ENCODE measurements around the gene VMAC. TPM values are rescaled to one million over a fixed set of nuclear protein-coding genes. Genes with fewer than 3 reads are reported as not detected.
"Not testable (repeated sequence)": the region's sequence is repeated elsewhere in the genome, so short reads cannot be mapped to it uniquely, and the experiment has no call there.

Gene VMAC, protein sequence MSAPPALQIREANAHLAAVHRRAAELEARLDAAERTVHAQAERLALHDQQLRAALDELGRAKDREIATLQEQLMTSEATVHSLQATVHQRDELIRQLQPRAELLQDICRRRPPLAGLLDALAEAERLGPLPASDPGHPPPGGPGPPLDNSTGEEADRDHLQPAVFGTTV
- total RNA-seq (2021) (6.2 and 7.1 TPM in 2 replicates), Bru-seq, nascent RNA (percentile 55 among the genes with signal in this experiment), BruChase-seq, experiment 1, labeled RNA remaining after a 2-hour chase (percentile 64 among the genes with signal in this experiment), BruChase-seq, experiment 2, labeled RNA remaining after a 6-hour chase (percentile 78 among the genes with signal in this experiment)
- long read RNA-seq, transcript VMAC-201 (2 exons, 2,254 nt): major isoform, 5 of 5 reads
- long read RNA-seq, partial matches to known transcripts: 0 of 5 reads
- long read RNA-seq, other reads (novel, unspliced or antisense): 0 of 5 reads

DNA sequence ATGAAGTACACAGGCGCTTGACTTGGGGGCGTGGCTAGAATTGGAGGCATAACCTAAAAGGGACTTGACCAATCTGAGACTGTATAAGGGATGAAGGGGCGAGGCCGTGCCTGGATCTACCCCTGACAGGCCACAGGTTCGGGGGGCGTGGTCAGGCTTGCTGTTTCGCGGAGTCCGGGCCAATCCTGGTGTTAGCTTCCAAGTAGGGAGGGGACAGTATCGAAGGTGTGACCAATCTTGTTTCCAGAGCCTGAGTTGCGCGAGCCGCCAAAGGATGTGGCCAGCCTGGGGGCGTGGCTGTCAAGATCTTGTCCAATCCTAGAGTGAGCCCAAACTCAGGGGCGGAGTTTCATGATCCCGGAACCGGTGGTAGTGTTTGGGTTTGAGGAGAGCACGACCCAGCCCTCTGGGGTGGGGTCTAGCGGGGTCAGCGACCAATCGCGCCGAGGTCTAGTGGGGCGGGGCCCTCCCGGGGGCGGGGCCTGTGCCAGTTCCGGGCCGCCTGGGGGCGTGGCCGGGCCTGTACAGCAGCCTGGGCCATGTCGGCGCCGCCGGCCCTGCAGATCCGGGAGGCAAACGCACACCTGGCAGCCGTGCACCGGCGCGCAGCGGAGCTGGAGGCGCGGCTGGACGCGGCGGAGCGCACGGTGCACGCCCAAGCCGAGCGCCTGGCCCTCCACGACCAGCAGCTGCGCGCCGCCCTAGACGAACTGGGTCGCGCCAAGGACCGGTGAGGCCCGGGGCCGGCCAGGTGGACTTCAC, at the start of gene VMAC:
TSS of gene VMAC (plus strand) at position 521 of the 762 bp plus-strand sequence. CDS start at position 540, 19 bp downstream.
- Histone ChIP-seq H3K4me2 (peak within 1 kb of the TSS; percentile 79), H3K36me3 (ENCODE audit: low read depth) (no peaks in the 10 kb centered on the region), H3K9me2 (ENCODE audit: insufficient read depth) (no peaks in the 10 kb centered on the region), H4K20me1 (ENCODE audit: insufficient read depth) (peaks cover 15% of the 10 kb centered on the region; the same call in 1 of the 2 replicates), H3F3A (ENCODE audit: insufficient read depth, low read depth) (no peaks in the 10 kb centered on the region), H3K79me2 (ENCODE audit: low read depth) (peaks cover 39% of the 10 kb centered on the region), H3K4me1 (replicated peaks; ENCODE audit: insufficient read depth) (peaks cover 7% of the 10 kb centered on the region; the same call in 1 of the 2 replicates), H3K27me3 (ENCODE audit: insufficient read depth, low read depth) (no peaks in the 10 kb centered on the region), H3K9me3 (ENCODE audit: insufficient read depth, low read depth) (no peaks in the 10 kb centered on the region), H2AFZ (peak within 1 kb of the TSS; percentile 91), H3K27ac (peak within 1 kb of the TSS; percentile 89), H3K4me3 (peak within 1 kb of the TSS; percentile 97)
- ChIA-PET POLR2A (ENCODE audit: unreplicated experiment) (interaction anchor here (0.6 to 1.0 kb wide), 2 partner anchors 75 to 77 kb away, joined by 3 to 18 read pairs; no protein-coding TSS in a partner anchor), CTCF (interaction anchor here (0.9 to 1.9 kb wide), 3 partner anchors 64 to 215 kb away, joined by 4 to 13 read pairs (median 10); no protein-coding TSS in a partner anchor)
- TF ChIP-seq, protein P1, sequence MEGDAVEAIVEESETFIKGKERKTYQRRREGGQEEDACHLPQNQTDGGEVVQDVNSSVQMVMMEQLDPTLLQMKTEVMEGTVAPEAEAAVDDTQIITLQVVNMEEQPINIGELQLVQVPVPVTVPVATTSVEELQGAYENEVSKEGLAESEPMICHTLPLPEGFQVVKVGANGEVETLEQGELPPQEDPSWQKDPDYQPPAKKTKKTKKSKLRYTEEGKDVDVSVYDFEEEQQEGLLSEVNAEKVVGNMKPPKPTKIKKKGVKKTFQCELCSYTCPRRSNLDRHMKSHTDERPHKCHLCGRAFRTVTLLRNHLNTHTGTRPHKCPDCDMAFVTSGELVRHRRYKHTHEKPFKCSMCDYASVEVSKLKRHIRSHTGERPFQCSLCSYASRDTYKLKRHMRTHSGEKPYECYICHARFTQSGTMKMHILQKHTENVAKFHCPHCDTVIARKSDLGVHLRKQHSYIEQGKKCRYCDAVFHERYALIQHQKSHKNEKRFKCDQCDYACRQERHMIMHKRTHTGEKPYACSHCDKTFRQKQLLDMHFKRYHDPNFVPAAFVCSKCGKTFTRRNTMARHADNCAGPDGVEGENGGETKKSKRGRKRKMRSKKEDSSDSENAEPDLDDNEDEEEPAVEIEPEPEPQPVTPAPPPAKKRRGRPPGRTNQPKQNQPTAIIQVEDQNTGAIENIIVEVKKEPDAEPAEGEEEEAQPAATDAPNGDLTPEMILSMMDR (conservative IDR thresholded peaks at IDR 0.05): no peak
- TF ChIP-seq EZH2 (IDR thresholded peaks at IDR 0.05; ENCODE audit: low read depth): no peak
- intact Hi-C loops (cut with micrococcal nuclease; ENCODE audit: unreplicated experiment): loop anchor here (1.0 to 2.0 kb wide), 2 partner anchors 10 to 54 kb away; partner anchors contain the start of genes CAPS and FUT3
- DNase-seq: peak; percentile 98 to 99
- no TSS peak for BruUV-seq (replicated peaks)

DNA sequence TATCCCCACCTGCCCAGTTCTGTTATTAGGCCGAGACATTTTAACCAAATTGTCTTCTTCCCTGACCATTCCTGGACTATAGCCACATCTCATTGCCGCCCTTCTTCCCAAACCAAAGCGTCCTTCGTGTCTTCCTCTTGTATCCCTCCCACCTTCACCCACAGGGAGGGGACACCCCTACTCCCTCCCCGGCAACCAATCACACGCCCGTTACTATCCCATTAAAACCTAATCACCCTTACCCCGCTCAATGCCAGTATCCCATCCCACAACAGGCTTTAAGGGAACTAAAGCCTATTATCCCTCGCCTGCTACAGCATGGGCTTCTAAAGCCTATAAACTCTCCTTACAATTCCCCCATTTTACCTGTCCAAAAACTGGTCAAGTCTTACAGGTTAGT, 49.5 kb upstream of the VMAC start:
- CTCF ChIA-PET; BruUV-seq (replicated peaks); H3K9me3 ChIP-seq (ENCODE audit: insufficient read depth, low read depth); H3K27me3 ChIP-seq (ENCODE audit: insufficient read depth, low read depth); POLR2A ChIA-PET (ENCODE audit: unreplicated experiment); H2AFZ ChIP-seq; H3K36me3 ChIP-seq (ENCODE audit: low read depth); intact Hi-C loops (cut with micrococcal nuclease; ENCODE audit: unreplicated experiment); H4K20me1 ChIP-seq (ENCODE audit: insufficient read depth); DNase-seq; H3K27ac ChIP-seq; H3K79me2 ChIP-seq (ENCODE audit: low read depth); H3K4me3 ChIP-seq; H3K4me2 ChIP-seq; H3K9me2 ChIP-seq (ENCODE audit: insufficient read depth): not testable (repeated sequence)
- Histone ChIP-seq H3K4me1 (replicated peaks; ENCODE audit: insufficient read depth) (peaks cover 16% of the 10 kb centered on the region), H3F3A (ENCODE audit: insufficient read depth, low read depth) (peaks cover 22% of the 10 kb centered on the region; the same call in 1 of the 2 replicates)

DNA sequence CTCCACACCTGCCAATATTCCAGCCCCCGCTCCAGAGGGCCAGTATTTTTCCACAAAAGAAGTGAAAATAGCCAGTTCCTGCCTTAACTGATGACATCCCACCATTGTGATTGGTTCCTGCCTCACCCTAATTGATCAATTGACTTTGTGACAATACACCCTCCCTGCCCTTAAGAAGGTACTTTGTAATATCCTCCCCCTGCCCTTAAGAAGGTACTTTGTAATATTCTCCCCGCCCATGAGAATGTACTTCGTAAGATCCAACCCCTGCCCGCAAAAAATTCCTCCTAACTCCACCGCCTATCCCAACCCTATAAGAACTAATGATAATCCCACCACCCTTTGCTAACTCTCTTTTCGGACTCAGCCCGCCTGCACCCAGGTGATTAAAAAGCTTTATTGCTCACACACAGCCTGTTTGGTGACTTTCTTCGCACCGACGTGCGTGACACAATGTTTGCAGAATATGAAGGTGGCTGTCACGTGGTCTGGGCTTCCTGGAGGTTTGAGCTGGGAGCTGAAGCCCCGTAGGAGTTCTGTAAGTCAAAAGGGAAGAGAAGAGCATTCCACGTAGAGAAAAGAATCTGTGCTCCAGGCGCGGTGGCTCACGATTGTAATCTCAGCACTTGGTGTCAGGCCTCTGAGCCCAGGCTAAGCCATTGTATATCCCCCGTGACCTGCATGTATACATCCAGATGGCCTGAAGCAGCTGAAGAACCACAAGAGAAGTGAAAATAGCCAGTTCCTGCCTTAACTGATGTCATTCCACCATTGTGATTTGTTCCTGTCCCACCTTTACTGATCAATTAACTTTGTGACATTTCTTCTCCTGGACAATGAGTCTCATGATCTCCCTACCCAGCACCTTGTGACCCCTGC, 47.2 kb upstream of the VMAC start:
- Histone ChIP-seq H3K9me3 (ENCODE audit: insufficient read depth, low read depth) (no peaks in the 10 kb centered on the region), H2AFZ (no peak overlapping the region), H3K27me3 (ENCODE audit: insufficient read depth, low read depth) (no peaks in the 10 kb centered on the region), H3K4me3 (no peak overlapping the region), H3K79me2 (ENCODE audit: low read depth) (no peaks in the 10 kb centered on the region), H3K27ac (no peak overlapping the region), H3K4me1 (replicated peaks; ENCODE audit: insufficient read depth) (peaks cover 1% of the 10 kb centered on the region), H3F3A (ENCODE audit: insufficient read depth, low read depth) (no peaks in the 10 kb centered on the region; the same call in 1 of the 2 replicates), H3K36me3 (ENCODE audit: low read depth) (no peaks in the 10 kb centered on the region), H3K9me2 (ENCODE audit: insufficient read depth) (no peaks in the 10 kb centered on the region), H3K4me2 (no peak overlapping the region), H4K20me1 (ENCODE audit: insufficient read depth) (no peaks in the 10 kb centered on the region)
- no TSS peak for BruUV-seq (replicated peaks)
- TF ChIP-seq EZH2 (IDR thresholded peaks at IDR 0.05; ENCODE audit: low read depth): no peak
- TF ChIP-seq, protein P1 (conservative IDR thresholded peaks at IDR 0.05): no peak
- CTCF ChIA-PET: no interaction called here
- no peak for DNase-seq
- intact Hi-C loops (cut with micrococcal nuclease; ENCODE audit: unreplicated experiment): no loop called here
- POLR2A ChIA-PET (ENCODE audit: unreplicated experiment): no interaction called here
